ENCODE measurements around the gene PNMA8A. TPM values are rescaled to one million over a fixed set of nuclear protein-coding genes. Genes with fewer than 3 reads are reported as not detected.

The PNMA8A gene
- total and polyA plus RNA-seq, 10 of the 15 experiments (the other 5 are each of a cell fraction or from before 2014, with no cell fraction given): 0.02 to 0.28 (median 0.16) TPM

- TF ChIP-seq NFXL1 (IDR thresholded peaks at IDR 0.05; ENCODE audit: borderline replicate concordance) (no peak), FOS (IDR thresholded peaks at IDR 0.05; ENCODE audit: borderline replicate concordance, extremely low read depth, insufficient read length) (no peak), SIX5 (IDR thresholded peaks at IDR 0.05; ENCODE audit: low read depth, low read length, severe bottlenecking) (no peak), ZNF687 (IDR thresholded peaks at IDR 0.05) (no peak), ZNF24 (IDR thresholded peaks at IDR 0.05) (no peak)
Observed at GRCh38 chr19:46449228-46449627, 22.1 kb downstream of the PNMA8A start (continued).

GRCh38 chr19:46448601-46449000, 22.8 kb downstream of the PNMA8A start:
- Histone ChIP-seq H3K4me2 (ENCODE audit: control insufficient read depth, insufficient read depth) (no peak overlapping the region), H3K4me1 (ENCODE audit: control insufficient read depth, insufficient read depth, low read length) (no peaks in the 10 kb centered on the region), H3K9me3 (replicated peaks; ENCODE audit: control insufficient read depth, insufficient read depth, low read length) (no peaks in the 10 kb centered on the region; the same call in 2 of the 3 replicates), H3K27ac (ENCODE audit: control insufficient read depth, insufficient read depth) (no peak overlapping the region), H4K20me1 (ENCODE audit: control insufficient read depth, insufficient read depth) (no peaks in the 10 kb centered on the region), H3K79me2 (ENCODE audit: control insufficient read depth, insufficient read depth, low read length) (no peaks in the 10 kb centered on the region), H2AFZ (ENCODE audit: control insufficient read depth, low read depth, low read length) (no peak overlapping the region), H3K27me3 (replicated peaks in 1 of 2; ENCODE audit: control insufficient read depth in 2 of 2, insufficient read depth in 2 of 2, low read length in 1 of 2) (no peaks in the 10 kb centered on the region), H3K36me3 (ENCODE audit: control insufficient read depth in 2 of 2, insufficient read depth in 2 of 2, low read length in 1 of 2) (no peaks in the 10 kb centered on the region), H3K9ac (ENCODE audit: control insufficient read depth, insufficient read depth, low read length) (no peak overlapping the region), H3K4me3 (no peak overlapping the region)
- FAIRE-seq (no peak), ATAC-seq (no peak), DNase-seq (ENCODE audit: low read depth, low spot score) (no peak)
- ChIA-PET POLR2A (no interaction called here), RAD21 (ENCODE audit: unreplicated experiment) (no interaction called here), CTCF (no interaction called here), SMC1A (ENCODE audit: uncharacterized antibody, unreplicated experiment) (no interaction called here)
- intact Hi-C loops (cut with micrococcal nuclease; ENCODE audit: unreplicated experiment): no loop called here
- BruUV-seq (replicated peaks): no TSS peak
- WGBS (ENCODE audit: insufficient coverage, insufficient replicate concordance, low lambda C conversion rate, missing lambda C conversion rate): 73% methylated on average over 10 of the region's 10 CpGs
- in situ Hi-C loops (cut with MboI): no loop called here
- TF ChIP-seq, protein P1, sequence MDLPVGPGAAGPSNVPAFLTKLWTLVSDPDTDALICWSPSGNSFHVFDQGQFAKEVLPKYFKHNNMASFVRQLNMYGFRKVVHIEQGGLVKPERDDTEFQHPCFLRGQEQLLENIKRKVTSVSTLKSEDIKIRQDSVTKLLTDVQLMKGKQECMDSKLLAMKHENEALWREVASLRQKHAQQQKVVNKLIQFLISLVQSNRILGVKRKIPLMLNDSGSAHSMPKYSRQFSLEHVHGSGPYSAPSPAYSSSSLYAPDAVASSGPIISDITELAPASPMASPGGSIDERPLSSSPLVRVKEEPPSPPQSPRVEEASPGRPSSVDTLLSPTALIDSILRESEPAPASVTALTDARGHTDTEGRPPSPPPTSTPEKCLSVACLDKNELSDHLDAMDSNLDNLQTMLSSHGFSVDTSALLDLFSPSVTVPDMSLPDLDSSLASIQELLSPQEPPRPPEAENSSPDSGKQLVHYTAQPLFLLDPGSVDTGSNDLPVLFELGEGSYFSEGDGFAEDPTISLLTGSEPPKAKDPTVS (IDR thresholded peaks at IDR 0.05; ENCODE audit: low read depth, low read length): no peak
- TF ChIP-seq YBX1 (IDR thresholded peaks at IDR 0.05) (no peak), E2F8 (IDR thresholded peaks at IDR 0.05; ENCODE audit: low read depth, partially characterized antibody) (no peak), IKZF2 (IDR thresholded peaks at IDR 0.05) (no peak), MYC (IDR thresholded peaks at IDR 0.05; ENCODE audit: insufficient read depth, insufficient read length, insufficient replicate concordance, low read length, severe bottlenecking) (no peak), KLF5 (IDR thresholded peaks at IDR 0.05; ENCODE audit: partially characterized antibody) (no peak), ZBED1 (IDR thresholded peaks at IDR 0.05; ENCODE audit: borderline replicate concordance) (no peak), POLR2AphosphoS5 (IDR thresholded peaks at IDR 0.05; ENCODE audit: low read length) (no peak)

Data from GM12878 (cell line).